NB4 (cell line): ENCODE results near the gene SURF6.

ENCODE experiments used
- DNase-seq: peaks from one replicate; pipeline ENCODE4 v3.0.0; 2010; ENCODE audit warnings: low read depth
- H3K4me3 ChIP-seq: one replicate; pipeline ENCODE4 v1.5.1; 2011; ENCODE audit warnings: mild to moderate bottlenecking, low read depth, low read length, moderate library complexity
- CTCF ChIP-seq: IDR thresholded peaks from one replicate; pipeline ENCODE4 v1.5.1; 2012; ENCODE audit warnings: low read depth, low read length
- MAX ChIP-seq: IDR thresholded peaks from 2 replicates; pipeline ENCODE4 v1.6.1; 2011; ENCODE audit warnings: low read depth, low read length
- MYC ChIP-seq: IDR thresholded peaks from 2 replicates; pipeline ENCODE4 v1.6.1; 2011; ENCODE audit warnings: low read depth, low read length
- POLR2A ChIP-seq: IDR thresholded peaks from 2 replicates; pipeline ENCODE4 v1.6.1; 2011; ENCODE audit warnings: mild to moderate bottlenecking; ENCODE audit not compliant: insufficient read length; ENCODE audit errors: extremely low read depth

The SURF6 gene

GRCh38 chr9:133280392-133280791, 55.6 kb downstream of the SURF6 start:
- no peak for DNase-seq
- H3K4me3 ChIP-seq = no peak overlapping the region
- TF ChIP-seq MYC (no peak), MAX (no peak), CTCF (no peak), POLR2A (no peak)
